HG02610 (cell line): ENCODE data around the gene MAPKAPK3.

Experiments
- ATAC-seq: cut with Tn5 transposase; IDR thresholded peaks from one replicate; pipeline ENCODE4 v1.9.1; 2021; ENCODE audit warnings: mild to moderate bottlenecking, moderate library complexity; ENCODE audit not compliant: unreplicated experiment

The MAPKAPK3 gene

GRCh38 chr3:50617096-50617791, at the start of gene MAPKAPK3:
Gene MAPKAPK3 (plus strand): TSS chr3:50617151. CDS start chr3:50617566, 415 bp downstream.
- no peak for ATAC-seq

- peak; percentile 91 for ATAC-seq
Measured at GRCh38 chr3:50567386-50568167, 49.4 kb upstream of the MAPKAPK3 start, which contains the start of gene C3orf18. Gene C3orf18 (minus strand): TSS chr3:50567747. CDS start chr3:50565699, 2,048 bp downstream.

- ATAC-seq = peak; percentile 55
Measured at GRCh38 chr3:50568947-50569749, 47.8 kb upstream of the MAPKAPK3 start, which contains the start of gene HEMK1. Gene HEMK1 (plus strand): TSS chr3:50569522. CDS start chr3:50571105, 1,583 bp downstream.

- ATAC-seq = no peak
Measured at GRCh38 chr3:50570508-50571279, 46.3 kb upstream of the MAPKAPK3 start.

GRCh38 chr3:50571486-50571885, 45.5 kb upstream of the MAPKAPK3 start:
- no peak for ATAC-seq

GRCh38 chr3:50572158-50572557, 44.8 kb upstream of the MAPKAPK3 start:
- ATAC-seq = peak; percentile 22

- ATAC-seq = no peak
Measured at GRCh38 chr3:50572801-50573371, 44.1 kb upstream of the MAPKAPK3 start.

- no peak for ATAC-seq
Measured at GRCh38 chr3:50573566-50574443, 43.1 kb upstream of the MAPKAPK3 start.

GRCh38 chr3:50574444-50574831, 42.5 kb upstream of the MAPKAPK3 start:
- ATAC-seq = no peak

GRCh38 chr3:50575372-50575771, 41.6 kb upstream of the MAPKAPK3 start:
- ATAC-seq = no peak

GRCh38 chr3:50577348-50577747, 39.6 kb upstream of the MAPKAPK3 start:
- no peak for ATAC-seq

GRCh38 chr3:50580683-50581458, 36.1 kb upstream of the MAPKAPK3 start:
- ATAC-seq = no peak

GRCh38 chr3:50581459-50581842, 35.5 kb upstream of the MAPKAPK3 start:
- no peak for ATAC-seq

- no peak for ATAC-seq
Measured at GRCh38 chr3:50582083-50582482, 34.9 kb upstream of the MAPKAPK3 start.

GRCh38 chr3:50583897-50584296, 33.1 kb upstream of the MAPKAPK3 start:
- no peak for ATAC-seq

- ATAC-seq = no peak
Measured at GRCh38 chr3:50584391-50584790, 32.6 kb upstream of the MAPKAPK3 start.

GRCh38 chr3:50585919-50586762, 30.8 kb upstream of the MAPKAPK3 start:
- ATAC-seq = no peak

GRCh38 chr3:50586763-50587070, 30.2 kb upstream of the MAPKAPK3 start:
- no peak for ATAC-seq
